H1 (cell line): Measurements from ENCODE around the gene LAG3. TPM values are rescaled to one million over a fixed set of nuclear protein-coding genes. Genes with fewer than 3 reads are reported as not detected.

Experiments used
- CTCF ChIA-PET: fragments of 300-600 bp; sonication (Branson Sonifier 250); formaldehyde crosslinking; loops from one replicate; lab custom pipeline; 2021; ENCODE audit not compliant: partially characterized antibody; lab: Charles Lee
- POLR2A ChIA-PET: fragments of 300-600 bp; sonication (Branson Sonifier 250); formaldehyde crosslinking; loops from one replicate; lab custom pipeline; 2021; ENCODE audit warnings: inconsistent platforms; ENCODE audit not compliant: partially characterized antibody; lab: Charles Lee
- DNase-seq, 2 experiments: peaks; one replicate each; pipeline versions ENCODE4 v3.0.0 to v3.0.0-alpha.2; 2010 to 2022; ENCODE audit warnings: low spot score in 2 of 2, low read depth in 1 of 2, mixed read lengths in 1 of 2
- FAIRE-seq: peaks from 2 replicates; lab custom pipeline; 2011; peaks lifted over from hg19 to GRCh38; lab: Jason Lieb, UNC
- H2AFZ ChIP-seq: 2 replicates; pipeline ENCODE4 v1.8.1; 2012; ENCODE audit warnings: low read length, inconsistent platforms
- H2AK5ac ChIP-seq: 2 replicates; pipeline ENCODE4 v1.6.1; 2013; ENCODE audit warnings: low read depth, low read length
- H2BK120ac ChIP-seq: replicated peaks from 2 replicates; pipeline ENCODE3; 2013; ENCODE audit warnings: low read depth, low read length, inconsistent platforms
- H2BK12ac ChIP-seq: 2 replicates; pipeline ENCODE4 v1.6.1; 2013; ENCODE audit warnings: low read depth, low read length
- H2BK15ac ChIP-seq: 2 replicates; pipeline ENCODE4 v1.6.1; 2013; ENCODE audit warnings: low read length
- H2BK20ac ChIP-seq: 2 replicates; pipeline ENCODE4 v1.6.1; 2013; ENCODE audit warnings: low read length
- H2BK5ac ChIP-seq: 2 replicates; pipeline ENCODE4 v1.6.1; 2013; ENCODE audit warnings: low read depth, low read length
- H3K14ac ChIP-seq: 2 replicates; pipeline ENCODE4 v1.6.1; 2013; ENCODE audit warnings: inconsistent platforms; ENCODE audit not compliant: insufficient read length
- H3K18ac ChIP-seq: 2 replicates; pipeline ENCODE4 v1.6.1; 2013; ENCODE audit warnings: low read length; ENCODE audit errors: extremely low read depth
- H3K23ac ChIP-seq: 2 replicates; pipeline ENCODE4 v1.6.1; 2013; ENCODE audit warnings: inconsistent platforms; ENCODE audit not compliant: insufficient read length
- H3K23me2 ChIP-seq: 2 replicates; pipeline ENCODE4 v1.6.1; 2013; ENCODE audit warnings: low read depth, low read length
- H3K27ac ChIP-seq: 2 replicates; pipeline ENCODE4 v1.6.1; 2011; ENCODE audit warnings: low read depth, low read length, inconsistent platforms
- H3K27me3 ChIP-seq, 4 experiments: replicated peaks in 1 of 4; 1 replicate in 1 of 4; 2 replicates in 3 of 4; pipeline versions ENCODE4 v1.6.1 to v1.8.1; 2011 to 2013; ENCODE audit warnings: low read length in 3 of 4, mild to moderate bottlenecking in 3 of 4, inconsistent platforms in 2 of 4, mixed read lengths in 2 of 4, moderate library complexity in 1 of 4; ENCODE audit not compliant: control insufficient read depth in 3 of 4, insufficient read depth in 3 of 4; ENCODE audit errors: extremely low read depth in 1 of 4
- H3K36me3 ChIP-seq, 4 experiments: 2 replicates each; pipeline versions ENCODE4 v1.6.1 to v1.8.1; 2011 to 2013; ENCODE audit warnings: mild to moderate bottlenecking in 4 of 4, low read length in 3 of 4, moderate library complexity in 2 of 4, control low read depth in 1 of 4, inconsistent platforms in 1 of 4; ENCODE audit not compliant: insufficient read depth in 4 of 4, control insufficient read depth in 2 of 4
- H3K4ac ChIP-seq: replicated peaks from 2 replicates; pipeline ENCODE3; 2013; ENCODE audit warnings: low read length, low read depth, mixed read lengths, inconsistent platforms; ENCODE audit not compliant: insufficient read length
- H3K4me1 ChIP-seq, 4 experiments: replicated peaks in 1 of 4; 1 replicate in 1 of 4; 2 replicates in 3 of 4; pipeline versions ENCODE4 v1.6.1 to v1.8.1; 2011 to 2013; ENCODE audit warnings: low read length in 3 of 4, inconsistent platforms in 2 of 4, mixed read lengths in 1 of 4; ENCODE audit not compliant: insufficient read depth in 4 of 4, control insufficient read depth in 3 of 4
- H3K4me2 ChIP-seq, 2 experiments: 2 replicates each; pipeline versions ENCODE4 v1.6.1 to v1.8.1; 2011 to 2013; ENCODE audit warnings: low read depth in 2 of 2, low read length in 2 of 2, control low read depth in 1 of 2, inconsistent platforms in 1 of 2, mild to moderate bottlenecking in 1 of 2; ENCODE audit not compliant: insufficient read depth in 1 of 2
- H3K4me3 ChIP-seq, 4 experiments: fragments of 200-600, 300-600 bp in 1 of 4; sonication (generic), shearing (Covaris generic), sonication (Bioruptor Twin) in 1 of 4; 2 replicates each; pipeline versions ENCODE4 v1.5.1 to v1.8.1; 2011 to 2016; ENCODE audit warnings: low read length in 4 of 4, low read depth in 3 of 4, control low read depth in 2 of 4, inconsistent platforms in 2 of 4, mild to moderate bottlenecking in 2 of 4, mixed read lengths in 1 of 4, moderate library complexity in 1 of 4; ENCODE audit not compliant: insufficient read depth in 2 of 4; ENCODE audit errors: extremely low read depth in 1 of 4
- H3K56ac ChIP-seq: replicated peaks from 2 replicates; pipeline ENCODE3; 2013; ENCODE audit warnings: low read depth, mild to moderate bottlenecking, mixed read lengths, low read length, inconsistent platforms; ENCODE audit not compliant: insufficient read length
- H3K79me1 ChIP-seq: 2 replicates; pipeline ENCODE4 v1.6.1; 2013; ENCODE audit warnings: low read depth, low read length, control low read depth
- H3K79me2 ChIP-seq, 2 experiments: 2 replicates each; pipeline versions ENCODE4 v1.6.1 to v1.8.1; 2012 to 2013; ENCODE audit warnings: low read length in 2 of 2, mild to moderate bottlenecking in 2 of 2, inconsistent platforms in 1 of 2; ENCODE audit not compliant: insufficient read depth in 2 of 2, control insufficient read depth in 1 of 2
- H3K9ac ChIP-seq, 4 experiments: replicated peaks in 1 of 4; 1 replicate in 1 of 4; 2 replicates in 3 of 4; pipeline versions ENCODE4 v1.6.1 to v1.8.1; 2011 to 2013; ENCODE audit warnings: low read depth in 3 of 4, low read length in 3 of 4, control low read depth in 2 of 4, mild to moderate bottlenecking in 2 of 4, moderate library complexity in 2 of 4, inconsistent platforms in 1 of 4; ENCODE audit errors: extremely low read depth in 1 of 4
- H3K9me3 ChIP-seq, 2 experiments: 2 replicates each; pipeline versions ENCODE4 v1.6.1 to v1.8.1; 2012 to 2013; ENCODE audit warnings: mild to moderate bottlenecking in 2 of 2, moderate library complexity in 2 of 2, control low read depth in 1 of 2, inconsistent platforms in 1 of 2, low read depth in 1 of 2, low read length in 1 of 2, mixed read lengths in 1 of 2; ENCODE audit not compliant: insufficient read depth in 2 of 2
- H4K20me1 ChIP-seq, 2 experiments: replicated peaks in 1 of 2; 2 replicates each; pipeline versions ENCODE3 to v1.8.1; 2011 to 2013; ENCODE audit warnings: inconsistent platforms in 2 of 2, low read length in 2 of 2, mild to moderate bottlenecking in 1 of 2; ENCODE audit not compliant: insufficient read depth in 2 of 2, control insufficient read depth in 1 of 2
- H4K5ac ChIP-seq: 2 replicates; pipeline ENCODE4 v1.6.1; 2013; ENCODE audit warnings: low read length, low read depth, mixed read lengths, inconsistent platforms; ENCODE audit not compliant: insufficient read length
- H4K8ac ChIP-seq: 2 replicates; pipeline ENCODE4 v1.8.0; 2013; ENCODE audit warnings: mild to moderate bottlenecking, moderate library complexity, low read length, inconsistent platforms; ENCODE audit not compliant: insufficient read depth; ENCODE audit errors: extremely low read depth
- H4K91ac ChIP-seq: replicated peaks from 2 replicates; pipeline ENCODE3; 2013; ENCODE audit warnings: low read length, mixed read lengths, inconsistent platforms; ENCODE audit not compliant: insufficient read length
- CTCF ChIP-seq, 3 experiments: IDR thresholded peaks; 1 replicate in 2 of 3; 2 replicates in 1 of 3; pipeline versions ENCODE4 v1.5.1 to v1.6.1; 2011; ENCODE audit warnings: low read length in 3 of 3, mild to moderate bottlenecking in 3 of 3, inconsistent platforms in 2 of 3, low read depth in 1 of 3, moderate library complexity in 1 of 3; ENCODE audit not compliant: insufficient read depth in 1 of 3; ENCODE audit errors: control extremely low read depth in 1 of 3
- HDAC6 ChIP-seq: IDR thresholded peaks from one replicate; pipeline ENCODE4 v1.7.1; 2012; ENCODE audit warnings: low read depth, mild to moderate bottlenecking, inconsistent platforms, low read length, moderate library complexity
- POLR2AphosphoS5 ChIP-seq: IDR thresholded peaks from 2 replicates; pipeline ENCODE4 v1.6.1; 2011; ENCODE audit warnings: low read depth, low read length
- RBBP5 ChIP-seq: IDR thresholded peaks from 2 replicates; pipeline ENCODE4 v1.7.1; 2012; ENCODE audit warnings: low read depth, mild to moderate bottlenecking, inconsistent platforms, low read length, moderate library complexity, borderline replicate concordance
- WGBS, 2 experiments: shearing (Covaris generic) in 1 of 2; methylation state at CpG; one replicate each; pipeline versions ENCODE4 v1.1.6 to v1.1.7; 2013 to 2015; ENCODE audit warnings: low lambda C conversion rate in 2 of 2, mixed read lengths in 2 of 2, inconsistent platforms in 1 of 2, low coverage in 1 of 2, missing lambda C conversion rate in 1 of 2; ENCODE audit not compliant: insufficient replicate concordance in 2 of 2, insufficient coverage in 1 of 2, insufficient read length in 1 of 2; ENCODE audit errors: extremely low coverage in 1 of 2, missing lambda C conversion rate in 1 of 2; 5-methylcytosine and 5-hydroxymethylcytosine counted together
- polyA plus RNA-seq, 7 experiments: library from polyadenylated mRNA; depleted of rRNA in 3 of 7; stranded (reverse) in 5 of 7; unstranded in 2 of 7; fragments of >200 nt in 5 of 7; fragments of 200-250 nt in 2 of 7; gene quantifications; 1 replicate in 5 of 7; 2 replicates in 1 of 7; 4 replicates in 1 of 7; pipeline versions ENCODE4 v1.2.1 to v1.2.3, GENCODE V29; 2011 to 2013; ENCODE audit warnings: missing spikeins in 2 of 7, mixed read lengths in 2 of 7
- total RNA-seq: library from RNA; stranded (reverse); fragmentation: NEBNext Ultra II Directional; extraction: Animal tissue kit (Norgen Biotek cat#: 25700); gene quantifications from 2 replicates; pipeline ENCODE4 v1.2.1, GENCODE V29; 2021

LAG3 gene
- total and polyA plus RNA-seq, 2 of the 8 experiments (the other 6 are each of a cell fraction or from before 2014, with no cell fraction given), result 1.1 to 3.1 TPM

GRCh38 chr12:6824085-6824775, 51.9 kb downstream of the LAG3 start:
- no peak for DNase-seq
- Histone ChIP-seq H3K23ac (no peak overlapping the region), H2BK15ac (peak overlapping the region; percentile 98), H4K8ac (no peak overlapping the region), H2BK20ac (peak overlapping the region; percentile 87), H2BK5ac (0 out of 2 replicates have a peak overlapping the region, but pooled peaks have one; percentile 12), H3K27ac (no peak overlapping the region), H3K27me3 (peaks cover 0 to 12% (median 8%) of the 10 kb centered on the region in 4 experiments; a peak in 5 of 7 replicates), H3K9me3 (no peaks in the 10 kb centered on the region), H2BK12ac (peak overlapping the region; percentile 29; the same call in 1 of the 2 replicates), H3K36me3 (no peaks in the 10 kb centered on the region), H3K4ac (no peak overlapping the region), H3K79me1 (no peaks in the 10 kb centered on the region; the same call in 1 of the 2 replicates), H4K20me1 (peaks cover 0 to 4% of the 10 kb centered on the region in 2 experiments), H3K4me2 (peak overlapping the region in 1 of 2 experiments; percentile 51; a peak in 1 of 4 replicates), H3K23me2 (peaks cover 26% of the 10 kb centered on the region), H3K9ac (no peak overlapping the region), H3K79me2 (peaks cover 0 to 5% of the 10 kb centered on the region in 2 experiments; a peak in 1 of 4 replicates), H3K4me3 (no peak overlapping the region), H4K5ac (no peak overlapping the region), H2AFZ (no peak overlapping the region), H4K91ac (no peak overlapping the region), H2AK5ac (peak overlapping the region; percentile 77; the same call in 1 of the 2 replicates), H3K14ac (no peak overlapping the region), H3K56ac (no peak overlapping the region), H3K4me1 (peaks cover 8 to 52% (median 30%) of the 10 kb centered on the region in 4 experiments), H3K18ac (no peak overlapping the region), H2BK120ac (no peak overlapping the region)
- TF ChIP-seq RBBP5, result 0 out of 2 replicates have a peak, but pooled peaks have one; percentile 18
- peak in 1 of 3 experiments; percentile 6; a peak in 1 of 4 replicates for TF ChIP-seq CTCF (IDR thresholded peaks at IDR 0.05; ENCODE audit: control extremely low read depth in 1 of 3, insufficient read depth in 1 of 3, low read depth in 1 of 3, low read length in 3 of 3)
- no peak for TF ChIP-seq HDAC6
- 0 out of 2 replicates have a peak, but pooled peaks have one; percentile 27 for TF ChIP-seq POLR2AphosphoS5
- ChIA-PET POLR2A (interaction anchor here (0.8 to 27.1 kb wide), 20 partner anchors 10 to 290 kb away, joined by 3 to 388 read pairs (median 4); partner anchors contain the start of genes C12orf57, CD4, CDCA3 and GAPDH), CTCF (interaction anchor here (0.9 to 23.7 kb wide), 27 partner anchors 8 to 290 kb away, joined by 3 to 532 read pairs (median 9); partner anchors contain the start of genes CD4, CDCA3, COPS7A and GAPDH)
- FAIRE-seq, result no peak
- 92% methylated on average over 36 of the region's 37 CpGs; no CpG with 5 or more reads in 1 of the 2 experiments for WGBS, 2 experiments
